Germinal center (tissue), 1 donor: Measurements from ENCODE around the gene PIP5KL1.

Source experiments
- DNase-seq: peaks from one replicate; pipeline ENCODE4 v3.0.0; 2012; ENCODE audit warnings: mixed read lengths, low spot score

Gene PIP5KL1

GRCh38 chr9:127949827-127950512 is 19.4 kb upstream of the PIP5KL1 start:
- DNase-seq, result no peak

GRCh38 chr9:127947841-127948710 is 17.5 kb upstream of the PIP5KL1 start:
- DNase-seq, result no peak

GRCh38 chr9:127946728-127947127 is 16.2 kb upstream of the PIP5KL1 start:
- no peak for DNase-seq

DNA sequence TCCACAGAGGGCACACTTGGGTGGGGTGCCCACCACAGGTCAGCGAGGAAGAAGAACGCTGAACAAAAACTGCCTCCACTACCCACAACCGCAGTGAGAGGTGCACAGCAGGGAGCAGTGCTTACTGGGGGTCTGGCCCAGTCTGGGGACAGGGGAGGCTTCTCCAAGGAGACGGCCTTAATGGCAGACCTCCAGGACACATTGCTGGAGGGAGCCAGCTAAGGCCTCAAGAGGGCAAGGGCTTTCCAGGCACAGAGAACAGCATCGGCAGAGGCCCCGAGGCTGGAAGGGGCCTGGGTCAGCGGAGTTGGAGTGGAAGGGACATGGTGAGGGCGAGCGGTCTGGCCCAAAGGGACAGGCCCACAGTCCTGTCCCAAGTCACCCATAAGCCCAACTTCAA is 15.4 kb upstream of the PIP5KL1 start:
- no peak for DNase-seq

- DNase-seq, result no peak
Measured at GRCh38 chr9:127945338-127945737, 14.8 kb upstream of the PIP5KL1 start.

- no peak for DNase-seq
Measured at GRCh38 chr9:127944586-127945218, 14.1 kb upstream of the PIP5KL1 start.

DNA sequence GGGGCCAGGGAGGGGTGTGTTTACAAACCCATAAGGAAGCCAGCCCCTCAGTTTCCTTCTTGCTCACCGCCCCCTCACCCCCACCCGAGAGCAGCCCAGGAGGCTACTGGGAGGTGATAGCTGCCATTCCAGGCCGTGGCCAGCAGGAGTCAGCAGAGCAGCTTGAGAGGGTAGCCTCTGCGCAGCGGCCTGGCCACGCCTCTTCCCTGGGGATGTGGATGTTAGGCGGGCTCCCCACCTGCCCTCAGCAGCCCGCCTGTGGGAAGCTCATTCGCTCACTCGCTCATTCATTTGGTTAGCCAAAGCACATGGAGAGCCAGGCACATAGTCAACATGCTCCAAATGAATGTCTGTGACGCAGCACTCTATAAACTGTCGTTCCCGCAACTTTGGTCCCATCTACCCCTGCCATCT is 13.2 kb upstream of the PIP5KL1 start:
- peak; percentile 78 for DNase-seq

DNA sequence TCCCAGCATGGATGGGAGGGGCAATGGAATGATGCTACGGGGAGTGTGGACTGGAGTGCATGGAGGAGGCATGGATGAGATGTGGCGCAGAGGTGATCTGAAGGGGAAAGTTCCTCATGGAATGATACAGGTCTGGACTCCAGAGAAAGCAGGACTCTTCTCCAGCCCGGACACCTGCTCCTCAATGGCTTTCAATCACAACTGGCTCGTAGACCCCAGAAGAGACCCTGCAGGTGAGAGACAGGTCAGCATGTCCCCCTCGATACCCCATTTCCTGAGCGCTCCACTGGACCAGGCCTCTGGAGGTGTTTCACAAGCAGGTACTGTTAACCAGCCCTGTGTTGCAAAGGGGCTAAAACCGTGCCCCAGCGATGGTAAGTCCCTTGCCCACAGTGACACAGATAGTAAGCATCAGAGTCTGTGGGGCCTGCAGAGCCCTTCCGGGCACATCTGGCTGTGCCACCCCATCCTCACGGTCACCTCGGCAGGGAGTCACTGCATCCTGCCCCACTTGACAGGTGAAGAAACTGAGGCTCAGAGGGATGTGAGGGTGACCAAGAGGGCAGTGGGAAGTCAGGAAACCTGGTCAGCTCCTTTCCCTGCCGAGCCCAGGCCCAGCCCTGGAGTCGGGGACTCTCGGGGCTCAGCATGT is 12.6 kb upstream of the PIP5KL1 start:
- no peak for DNase-seq

- peak; percentile 57 for DNase-seq
Measured at GRCh38 chr9:127942216-127943010, 11.8 kb upstream of the PIP5KL1 start.

GRCh38 chr9:127941961-127942215 is 11.3 kb upstream of the PIP5KL1 start:
- no peak for DNase-seq

GRCh38 chr9:127941062-127941960 is 10.7 kb upstream of the PIP5KL1 start:
- DNase-seq, result no peak

DNA sequence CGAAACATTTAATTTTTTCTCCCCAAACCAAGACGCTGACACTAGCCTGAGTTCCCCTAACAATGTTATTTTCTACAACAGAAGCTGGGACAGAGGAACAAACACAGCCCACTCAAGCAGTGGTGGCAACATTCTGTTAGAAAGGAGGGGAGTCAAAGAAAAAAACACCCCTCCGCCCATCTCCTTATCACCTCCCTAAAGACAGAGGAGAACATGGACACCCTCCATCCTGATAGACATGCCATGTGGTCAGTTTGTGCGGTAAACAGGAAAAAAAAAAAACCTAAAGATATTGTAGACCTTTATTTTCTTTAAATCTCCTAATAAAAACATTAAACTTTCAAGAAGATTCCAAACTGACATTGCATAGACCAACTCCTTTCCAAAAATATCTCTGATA is 10.0 kb upstream of the PIP5KL1 start:
- DNase-seq, result no peak

DNA sequence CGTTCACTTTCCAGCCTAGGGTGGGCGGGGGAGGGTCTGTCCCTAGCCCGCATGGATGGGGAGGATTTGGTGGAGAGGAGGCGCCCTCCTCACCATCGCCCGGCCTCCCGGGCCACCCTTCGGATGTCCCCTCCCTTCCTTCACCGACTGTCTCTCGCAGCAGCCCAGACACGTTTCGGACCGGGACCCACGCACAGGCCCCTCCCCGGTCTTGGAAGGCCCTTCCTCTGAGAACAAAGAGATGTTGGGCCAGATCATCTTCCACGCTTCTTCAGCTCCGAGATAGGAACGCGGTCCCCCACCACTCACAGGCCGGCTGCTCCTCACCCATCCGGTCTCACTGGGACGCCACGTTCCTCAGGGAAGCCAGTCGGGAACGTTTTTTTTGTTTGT is 7.7 kb upstream of the PIP5KL1 start:
- no peak for DNase-seq

DNA sequence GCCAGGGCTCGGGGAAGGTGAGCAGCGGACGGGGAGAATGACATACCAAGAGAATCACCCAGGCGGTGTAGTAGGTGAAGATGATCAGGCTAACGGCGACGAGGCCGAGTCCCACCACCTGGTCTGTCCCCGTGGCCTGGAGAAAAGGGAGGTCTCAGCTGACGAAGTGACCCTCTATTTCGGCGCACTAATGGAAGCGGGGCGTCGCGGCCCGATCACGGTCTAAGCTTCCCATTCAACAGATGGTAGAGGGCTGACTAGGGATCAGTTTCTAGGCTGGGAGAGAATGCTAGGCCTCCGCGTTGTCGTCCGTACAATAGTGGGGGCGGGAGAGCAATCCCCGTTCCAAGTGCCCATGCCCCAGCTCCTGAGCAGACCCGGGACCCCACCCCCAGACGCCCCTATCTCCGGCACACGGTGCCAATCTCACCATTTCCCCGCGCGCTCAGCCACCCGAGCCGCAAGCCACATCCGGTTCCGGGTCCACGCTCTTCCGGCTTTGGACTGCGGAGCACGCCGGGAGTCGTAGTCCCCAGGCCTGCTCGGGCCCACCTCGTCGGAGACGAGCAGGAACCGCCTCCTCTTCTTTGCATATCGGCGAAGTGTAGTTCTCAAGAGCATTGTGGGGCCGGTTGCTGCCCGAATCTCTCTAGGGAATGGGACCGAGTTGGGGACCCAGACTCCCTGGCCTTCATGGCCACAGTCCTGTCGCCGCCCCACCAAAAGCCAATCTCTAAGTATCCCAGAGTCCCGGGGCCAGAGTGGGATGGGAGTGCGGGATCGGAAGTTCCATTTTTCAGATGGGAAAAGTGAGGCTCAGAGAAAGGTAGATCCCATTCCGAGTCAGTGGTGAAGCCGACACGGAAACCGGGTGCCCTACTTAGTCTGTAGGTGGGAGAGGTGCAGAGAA is 7.1 kb upstream of the PIP5KL1 start, which contains the start of gene DPM2:
Gene DPM2, minus strand, starts transcription at position 467 of the 910 bp plus-strand sequence. Its CDS starts 34 bp downstream, at position 433.
- DNase-seq, result peak; percentile 93

DNA sequence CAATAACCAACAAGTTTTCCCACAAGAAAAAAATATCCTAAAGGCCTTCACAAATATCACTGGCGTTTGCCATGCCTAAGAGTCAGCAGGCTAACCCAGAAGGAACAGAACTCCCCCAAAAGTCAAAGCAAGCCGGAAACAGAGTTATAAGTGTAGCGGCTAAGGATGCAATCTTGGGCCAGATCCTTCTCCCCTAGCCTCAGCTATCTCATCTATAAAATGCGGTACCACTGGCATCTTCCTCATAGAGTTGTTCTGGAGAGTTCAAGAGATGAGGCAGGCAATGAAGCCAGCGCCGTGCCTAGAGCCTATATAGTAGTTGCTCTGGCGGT is 6.4 kb upstream of the PIP5KL1 start:
- DNase-seq, result no peak

GRCh38 chr9:127936347-127936852 is 5.8 kb upstream of the PIP5KL1 start:
- no peak for DNase-seq

- DNase-seq, result no peak
Measured at GRCh38 chr9:127935765-127936221, 5.2 kb upstream of the PIP5KL1 start.

DNA sequence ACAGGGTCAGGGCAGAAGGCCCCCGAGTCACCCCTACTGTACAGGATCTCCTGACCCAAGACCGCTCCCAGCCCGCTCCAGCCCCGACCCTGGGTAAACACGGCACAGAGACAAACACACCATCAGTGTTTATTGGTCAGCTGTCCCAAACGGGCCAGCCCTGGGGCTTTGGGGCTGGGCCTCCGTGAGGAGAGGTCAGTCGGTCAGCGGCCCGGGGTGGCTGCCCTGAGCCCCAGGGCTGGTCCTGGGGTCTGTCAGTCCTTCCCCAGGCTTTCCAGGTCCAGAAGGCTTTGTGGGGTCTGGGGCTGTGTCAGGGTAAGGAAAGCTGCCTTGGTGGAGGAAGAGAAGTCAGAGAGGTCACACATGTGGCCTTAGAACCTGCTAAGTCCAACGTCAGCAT is 4.4 kb upstream of the PIP5KL1 start:
- no peak for DNase-seq

DNA sequence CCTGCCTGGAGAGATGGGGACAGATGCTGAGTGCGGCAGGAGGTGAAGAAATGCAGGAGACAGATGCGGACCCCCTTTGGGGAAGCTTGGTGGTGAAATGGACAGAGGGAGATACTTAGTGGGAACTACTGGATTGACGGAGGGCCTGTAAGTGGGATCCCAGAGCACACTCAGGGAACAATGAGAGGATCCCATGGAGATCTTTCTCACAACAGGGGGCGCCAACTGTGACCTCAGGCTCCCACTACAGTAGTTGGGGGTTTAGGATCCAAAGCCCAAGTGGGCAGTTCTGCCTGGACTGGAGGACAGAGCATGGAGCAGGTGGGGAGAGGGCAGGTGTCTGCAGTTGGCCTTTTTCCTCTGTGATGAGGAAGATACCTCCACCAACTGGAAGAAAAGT is 3.7 kb upstream of the PIP5KL1 start:
- no peak for DNase-seq
